PFSK-1 (cell line): ENCODE measurements around the gene MYO1D.

Source experiments
- POLR2AphosphoS5 ChIP-seq: IDR thresholded peaks from 2 replicates; pipeline ENCODE4 v1.6.1; 2012; ENCODE audit warnings: low read depth, mild to moderate bottlenecking, control low read depth, low read length, moderate library complexity
- SIN3A ChIP-seq: IDR thresholded peaks from 2 replicates; pipeline ENCODE4 v1.6.1; 2012; ENCODE audit warnings: mild to moderate bottlenecking, low read length, moderate library complexity, borderline replicate concordance; ENCODE audit not compliant: insufficient read depth
- TAF1 ChIP-seq: IDR thresholded peaks from 2 replicates; pipeline ENCODE4 v1.6.1; 2012; ENCODE audit warnings: low read length, control low read depth, borderline replicate concordance; ENCODE audit not compliant: insufficient read depth
- TF ChIP-seq, protein P1 (sequence below), 2 experiments: IDR thresholded peaks; 2 replicates each; pipeline versions ENCODE4 v1.6.1 to v1.8.0; 2011 to 2012; ENCODE audit warnings: low read depth in 2 of 2, low read length in 2 of 2, control low read depth in 1 of 2, inconsistent platforms in 1 of 2, mild to moderate bottlenecking in 1 of 2, moderate library complexity in 1 of 2; ENCODE audit not compliant: insufficient read depth in 1 of 2

DNA sequence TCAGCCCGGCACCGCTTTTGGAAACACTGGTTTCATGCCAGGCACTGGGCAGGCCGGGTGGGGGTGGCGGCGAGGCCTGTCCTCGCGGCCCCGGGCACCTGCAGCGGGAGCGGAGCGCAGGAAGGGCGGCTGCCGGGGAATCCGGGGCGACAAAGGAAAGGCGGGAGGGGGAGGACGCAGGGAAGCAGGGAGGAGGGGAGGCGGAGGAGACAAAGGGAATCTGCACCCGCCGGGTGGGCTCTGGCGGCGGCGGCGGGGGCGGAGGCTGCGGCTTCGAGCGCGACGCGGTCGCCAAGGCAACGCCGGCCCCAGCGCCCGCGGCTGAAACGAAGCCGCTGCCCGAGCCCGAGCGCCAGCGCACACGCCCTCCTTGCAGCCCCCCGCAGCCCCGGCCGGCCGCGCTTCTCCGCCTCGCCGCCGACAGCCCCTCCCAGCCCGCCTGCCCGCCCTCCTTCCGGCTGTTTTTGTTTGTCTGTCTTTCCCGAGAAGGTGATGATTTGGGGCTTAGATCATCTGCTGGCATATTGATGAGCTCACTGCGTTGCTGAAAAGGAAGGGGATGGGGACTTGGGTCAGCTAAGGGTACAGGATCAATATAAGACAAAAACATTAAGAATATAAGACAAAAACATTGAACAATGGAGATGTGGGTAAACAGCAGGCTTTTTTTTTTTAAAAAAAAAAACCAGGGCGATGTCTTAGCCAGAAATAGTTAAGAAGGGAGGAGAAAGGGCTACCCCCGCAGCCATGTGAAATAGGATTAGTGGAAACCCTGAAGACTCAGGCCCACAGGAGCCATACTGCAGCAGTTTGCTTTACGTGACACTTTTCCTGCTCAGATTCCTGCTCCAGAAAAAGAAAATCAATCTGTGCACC is 357.5 kb downstream of the MYO1D start:
- TF ChIP-seq POLR2AphosphoS5 (no peak), TAF1 (no peak), SIN3A (no peak)
- TF ChIP-seq, protein P1, sequence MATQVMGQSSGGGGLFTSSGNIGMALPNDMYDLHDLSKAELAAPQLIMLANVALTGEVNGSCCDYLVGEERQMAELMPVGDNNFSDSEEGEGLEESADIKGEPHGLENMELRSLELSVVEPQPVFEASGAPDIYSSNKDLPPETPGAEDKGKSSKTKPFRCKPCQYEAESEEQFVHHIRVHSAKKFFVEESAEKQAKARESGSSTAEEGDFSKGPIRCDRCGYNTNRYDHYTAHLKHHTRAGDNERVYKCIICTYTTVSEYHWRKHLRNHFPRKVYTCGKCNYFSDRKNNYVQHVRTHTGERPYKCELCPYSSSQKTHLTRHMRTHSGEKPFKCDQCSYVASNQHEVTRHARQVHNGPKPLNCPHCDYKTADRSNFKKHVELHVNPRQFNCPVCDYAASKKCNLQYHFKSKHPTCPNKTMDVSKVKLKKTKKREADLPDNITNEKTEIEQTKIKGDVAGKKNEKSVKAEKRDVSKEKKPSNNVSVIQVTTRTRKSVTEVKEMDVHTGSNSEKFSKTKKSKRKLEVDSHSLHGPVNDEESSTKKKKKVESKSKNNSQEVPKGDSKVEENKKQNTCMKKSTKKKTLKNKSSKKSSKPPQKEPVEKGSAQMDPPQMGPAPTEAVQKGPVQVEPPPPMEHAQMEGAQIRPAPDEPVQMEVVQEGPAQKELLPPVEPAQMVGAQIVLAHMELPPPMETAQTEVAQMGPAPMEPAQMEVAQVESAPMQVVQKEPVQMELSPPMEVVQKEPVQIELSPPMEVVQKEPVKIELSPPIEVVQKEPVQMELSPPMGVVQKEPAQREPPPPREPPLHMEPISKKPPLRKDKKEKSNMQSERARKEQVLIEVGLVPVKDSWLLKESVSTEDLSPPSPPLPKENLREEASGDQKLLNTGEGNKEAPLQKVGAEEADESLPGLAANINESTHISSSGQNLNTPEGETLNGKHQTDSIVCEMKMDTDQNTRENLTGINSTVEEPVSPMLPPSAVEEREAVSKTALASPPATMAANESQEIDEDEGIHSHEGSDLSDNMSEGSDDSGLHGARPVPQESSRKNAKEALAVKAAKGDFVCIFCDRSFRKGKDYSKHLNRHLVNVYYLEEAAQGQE (IDR thresholded peaks at IDR 0.05; ENCODE audit: insufficient read depth in 1 of 2, low read depth in 2 of 2, low read length in 2 of 2): no peak
